Naive thymus-derived CD8-positive, alpha-beta T cell (primary cell): Measurements from ENCODE around the gene TFB1M. TPM values are rescaled to one million over a fixed set of nuclear protein-coding genes. Genes with fewer than 3 reads are reported as not detected.
"Not testable (repeated sequence)": the region's sequence is repeated elsewhere in the genome, so short reads cannot be mapped to it uniquely, and the experiment has no call there.

Experiments used
- ATAC-seq, 2 donors: fragments of 150-1000 bp; cut with Tn5 transposase in 1 of 2; sonication (Bioruptor Pico), chemical (Tn5 transposase) in 1 of 2; 1 replicate in 1 of 2; 2 replicates in 1 of 2; pipeline ENCODE4 v1.10.0; 2021; ENCODE audit warnings: mild to moderate bottlenecking in 2 of 2, moderate library complexity in 2 of 2
- POLR2A ChIA-PET: fragments of 350-600 bp; sonication (Branson Sonifier 250); formaldehyde crosslinking; loops from one replicate; lab custom pipeline; 2021; ENCODE audit warnings: antibody characterized with exemption; lab: Charles Lee
- DNase-seq, 10 donors: peaks; one replicate each; pipeline versions ENCODE4 v3.0.0 to v3.0.0-alpha.2; 2020 to 2022
- H3K27ac Mint-ChIP-seq, 10 donors: one replicate each; pipeline ENCODE4 v1.8.0; 2020 to 2022; ENCODE audit warnings: mild to moderate bottlenecking in 10 of 10, mixed read lengths in 10 of 10, moderate library complexity in 4 of 10, inconsistent platforms in 1 of 10
- H3K27me3 Mint-ChIP-seq, 5 donors: one replicate each; pipeline ENCODE4 v1.8.0; 2021 to 2022; ENCODE audit warnings: mixed read lengths in 5 of 5
- H3K36me3 Mint-ChIP-seq, 3 donors: one replicate each; pipeline ENCODE4 v1.8.0; 2020 to 2022; ENCODE audit warnings: mixed read lengths in 3 of 3, mild to moderate bottlenecking in 2 of 3, inconsistent platforms in 1 of 3
- H3K4me1 Mint-ChIP-seq, 4 donors: one replicate each; pipeline ENCODE4 v1.8.0; 2021 to 2022; ENCODE audit warnings: mixed read lengths in 4 of 4
- H3K4me3 Mint-ChIP-seq, 10 donors: one replicate each; pipeline ENCODE4 v1.8.0; 2020 to 2022; ENCODE audit warnings: mild to moderate bottlenecking in 10 of 10, mixed read lengths in 10 of 10, moderate library complexity in 6 of 10, inconsistent platforms in 1 of 10
- H3K9me3 Mint-ChIP-seq, 9 donors: one replicate each; pipeline ENCODE4 v1.8.0; 2020 to 2022; ENCODE audit warnings: mixed read lengths in 9 of 9, mild to moderate bottlenecking in 3 of 9, inconsistent platforms in 1 of 9, moderate library complexity in 1 of 9
- polyA plus RNA-seq, 3 donors: library from polyadenylated mRNA; unstranded; fragments of 300-500 nt; fragmentation: Illumina TruSeq; gene quantifications; one replicate each; pipeline ENCODE4 v1.2.3, GENCODE V29; 2021
- total RNA-seq, 8 experiments: library from RNA in 2 of 8; stranded (reverse) in 2 of 8; gene quantifications; one replicate each; pipeline ENCODE4 v1.2.3 and lab custom pipeline; 2021 to 2026

Gene TFB1M
- total and polyA plus RNA-seq, 5 experiments from 2014 or later: 12.8 to 34.7 (median 17.8) TPM

DNA sequence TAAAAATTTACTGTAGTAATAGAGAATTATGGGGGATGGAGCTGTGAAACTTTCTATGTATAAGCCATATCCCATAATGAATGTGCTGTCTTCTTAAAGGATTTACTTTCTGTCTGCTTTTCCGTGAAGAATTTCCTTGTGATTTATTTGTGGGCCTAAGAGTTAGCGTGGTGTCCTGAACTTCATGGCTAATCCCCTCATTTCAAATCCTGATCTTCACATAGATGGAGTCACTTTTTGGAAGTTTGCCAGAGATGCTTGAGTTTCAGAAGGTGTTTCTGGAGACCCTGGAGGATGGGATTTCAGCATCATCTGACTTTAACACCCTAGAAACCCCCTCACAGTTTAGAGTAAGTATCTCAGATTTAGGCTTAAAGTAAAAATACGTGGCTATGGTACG is 69.8 kb downstream of the TFB1M start:
- peaks cover 0 to 5% (median 0%) of the 10 kb centered on the region in 3 donors for H3K36me3 Mint-ChIP-seq
- DNase-seq: no peak
- H3K4me3 Mint-ChIP-seq: no peak overlapping the region
- peaks cover 0 to 13% (median 0%) of the 10 kb centered on the region in 9 donors for H3K9me3 Mint-ChIP-seq
- H3K27ac Mint-ChIP-seq: no peak overlapping the region
- POLR2A ChIA-PET: no interaction called here
- no peak for ATAC-seq
- peaks cover 0 to 2% (median 0%) of the 10 kb centered on the region in 4 donors for H3K4me1 Mint-ChIP-seq
- H3K27me3 Mint-ChIP-seq: peaks cover 0 to 1% (median 0%) of the 10 kb centered on the region in 5 donors

DNA sequence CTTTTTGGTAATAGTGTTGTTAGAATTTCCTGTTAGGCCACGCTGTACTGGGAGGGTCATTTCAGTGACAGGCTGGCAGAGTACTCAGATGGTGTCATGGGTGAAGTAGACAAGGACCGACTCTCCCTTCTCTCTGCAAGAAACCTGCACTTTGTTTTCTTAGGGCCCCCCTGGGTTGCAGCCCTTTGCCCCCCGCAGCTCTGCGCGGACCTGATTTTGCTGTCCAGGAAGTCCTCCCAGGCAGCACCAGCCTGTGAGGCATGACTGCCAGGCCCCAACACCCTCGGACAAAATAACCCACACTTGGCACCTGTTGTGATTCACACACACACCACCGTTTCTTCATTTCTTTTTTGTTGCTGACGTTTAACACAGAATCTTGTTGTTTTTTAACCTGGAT is 72.3 kb downstream of the TFB1M start:
- H3K36me3 Mint-ChIP-seq: peaks cover 0 to 5% (median 0%) of the 10 kb centered on the region in 3 donors
- peaks cover 0 to 14% (median 4%) of the 10 kb centered on the region in 5 donors for H3K27me3 Mint-ChIP-seq
- POLR2A ChIA-PET: no interaction called here
- peaks cover 0 to 26% (median 4%) of the 10 kb centered on the region in 9 donors for H3K9me3 Mint-ChIP-seq
- H3K4me3 Mint-ChIP-seq: no peak overlapping the region
- no peak overlapping the region for H3K27ac Mint-ChIP-seq
- no peaks in the 10 kb centered on the region for H3K4me1 Mint-ChIP-seq
- ATAC-seq: no peak
- DNase-seq: no peak

DNA sequence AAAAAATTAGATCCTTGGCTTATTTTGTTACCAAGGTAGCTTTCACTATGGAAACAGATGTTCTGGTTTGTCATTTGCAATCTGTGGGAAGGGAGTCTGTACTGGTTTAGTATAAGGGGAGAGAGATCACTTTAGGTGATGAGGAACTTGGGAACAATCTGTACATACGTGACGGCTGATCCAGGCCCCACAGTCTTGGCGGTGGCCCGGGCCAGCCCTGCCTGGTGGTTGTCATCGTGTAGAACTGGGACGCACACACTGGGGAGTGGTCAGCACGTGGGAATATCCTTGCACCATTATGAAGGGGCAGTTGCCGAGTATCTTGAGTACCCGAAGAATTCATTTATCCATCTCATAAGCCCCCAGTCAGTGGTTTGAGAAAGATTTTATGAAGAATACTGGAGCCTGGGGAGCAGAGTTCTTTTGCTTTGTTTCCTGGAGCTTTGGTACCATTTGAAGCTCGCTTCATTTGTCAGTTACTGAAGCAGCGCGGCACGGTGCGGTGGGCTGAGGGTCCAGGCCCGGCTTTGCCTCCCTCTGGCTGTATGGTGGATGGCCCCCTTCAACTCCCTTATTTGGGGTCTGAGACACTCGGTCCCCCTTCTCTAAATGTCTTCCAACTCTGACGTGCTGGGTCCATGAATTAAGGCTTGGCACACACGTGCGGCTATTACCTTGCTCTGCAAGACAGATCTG is 73.2 kb downstream of the TFB1M start:
- ATAC-seq: no peak
- H3K4me1 Mint-ChIP-seq: no peaks in the 10 kb centered on the region
- POLR2A ChIA-PET: no interaction called here

DNA sequence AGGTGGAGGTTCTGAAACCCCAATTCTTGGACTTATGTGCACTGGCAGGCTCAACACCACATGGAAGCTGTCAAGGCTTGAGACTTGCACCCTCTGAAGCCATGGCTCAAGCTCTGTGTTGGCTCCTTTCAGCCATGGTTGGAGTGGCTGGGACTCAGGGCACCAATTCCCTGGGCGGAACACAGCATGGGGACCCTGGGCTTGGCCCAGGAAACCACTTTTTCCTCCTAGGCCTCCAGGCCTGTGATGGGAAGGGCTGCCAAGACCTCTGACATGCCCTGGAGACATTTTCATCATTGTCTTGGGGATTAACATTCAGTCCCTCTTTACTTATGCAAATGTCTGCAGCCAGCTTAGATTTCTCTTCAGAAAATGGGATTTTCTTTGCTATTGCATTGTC is 76.7 kb downstream of the TFB1M start:
- Mint-ChIP-seq H3K27me3 (peaks cover 4 to 23% (median 10%) of the 10 kb centered on the region in 5 donors), H3K9me3 (peaks cover 0 to 26% (median 4%) of the 10 kb centered on the region in 9 donors), H3K36me3 (peaks cover 0 to 5% (median 0%) of the 10 kb centered on the region in 3 donors), H3K4me3 (no peak overlapping the region), H3K27ac (no peak overlapping the region), H3K4me1 (no peaks in the 10 kb centered on the region)
- POLR2A ChIA-PET: no interaction called here
- DNase-seq: no peak
- ATAC-seq: no peak

More for the DNA sequence above, 73.2 kb downstream of the TFB1M start:
- DNase-seq: no peak
- peaks cover 0 to 5% (median 0%) of the 10 kb centered on the region in 3 donors for H3K36me3 Mint-ChIP-seq
- peaks cover 3 to 17% (median 4%) of the 10 kb centered on the region in 5 donors for H3K27me3 Mint-ChIP-seq
- H3K27ac Mint-ChIP-seq: no peak overlapping the region
- peaks cover 0 to 26% (median 4%) of the 10 kb centered on the region in 9 donors for H3K9me3 Mint-ChIP-seq
- H3K4me3 Mint-ChIP-seq: no peak overlapping the region

DNA sequence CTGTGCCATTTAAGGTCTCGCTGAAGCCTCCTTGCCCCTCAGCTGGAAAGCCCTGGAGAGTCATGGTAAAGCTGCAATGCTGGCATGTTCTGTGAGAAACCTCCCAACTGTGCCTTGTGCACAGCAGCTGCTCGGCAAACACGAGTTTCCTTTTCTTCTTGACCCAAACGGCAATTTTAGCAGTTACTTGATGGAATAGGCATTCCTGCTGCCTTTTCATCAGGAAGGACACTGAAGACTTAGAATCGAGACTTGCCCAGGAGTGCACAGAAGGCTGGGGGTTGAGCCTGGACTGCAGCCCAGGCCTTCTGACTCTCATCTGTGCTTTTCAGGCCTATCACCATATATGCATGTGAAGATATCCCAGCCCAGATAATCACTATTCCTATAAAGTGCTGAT is 79.2 kb downstream of the TFB1M start:
- H3K27me3 Mint-ChIP-seq: peaks cover 4 to 28% (median 14%) of the 10 kb centered on the region in 5 donors
- H3K9me3 Mint-ChIP-seq: peaks cover 0 to 21% (median 7%) of the 10 kb centered on the region in 9 donors
- H3K27ac Mint-ChIP-seq: no peak overlapping the region
- POLR2A ChIA-PET: no interaction called here
- peaks cover 0 to 8% (median 0%) of the 10 kb centered on the region in 3 donors for H3K36me3 Mint-ChIP-seq
- H3K4me3 Mint-ChIP-seq: no peak overlapping the region
- DNase-seq: no peak
- ATAC-seq: no peak
- no peaks in the 10 kb centered on the region for H3K4me1 Mint-ChIP-seq

DNA sequence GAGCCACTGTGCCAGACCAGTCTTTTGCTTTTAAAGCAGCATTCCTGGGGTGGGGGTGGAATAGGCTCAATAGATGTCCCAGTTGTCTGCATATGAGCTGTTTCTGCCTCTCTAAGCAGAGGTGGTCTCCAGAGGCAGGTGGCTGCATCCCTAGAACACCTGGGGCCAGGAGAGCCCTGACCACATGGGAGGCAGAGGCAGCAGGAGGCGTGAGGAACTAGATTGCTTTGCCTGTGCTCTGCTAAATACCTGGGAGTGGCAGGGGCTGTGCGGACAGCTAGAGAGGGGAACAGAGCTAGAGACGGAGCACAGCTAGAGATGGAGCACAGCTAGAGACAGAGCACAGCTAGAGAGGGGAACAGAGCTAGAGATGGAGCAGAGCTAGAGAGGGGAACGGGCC is 79.6 kb downstream of the TFB1M start:
- peaks cover 0 to 9% (median 0%) of the 10 kb centered on the region in 3 donors for H3K36me3 Mint-ChIP-seq
- ATAC-seq (no peak), DNase-seq (no peak)
- POLR2A ChIA-PET: no interaction called here
- H3K9me3 Mint-ChIP-seq: peaks cover 0 to 22% (median 7%) of the 10 kb centered on the region in 9 donors
- no peak overlapping the region for H3K4me3 Mint-ChIP-seq
- H3K4me1 Mint-ChIP-seq: no peaks in the 10 kb centered on the region
- peaks cover 4 to 32% (median 14%) of the 10 kb centered on the region in 5 donors for H3K27me3 Mint-ChIP-seq
- peak overlapping the region in 1 of 10 donors; percentile 67 for H3K27ac Mint-ChIP-seq

DNA sequence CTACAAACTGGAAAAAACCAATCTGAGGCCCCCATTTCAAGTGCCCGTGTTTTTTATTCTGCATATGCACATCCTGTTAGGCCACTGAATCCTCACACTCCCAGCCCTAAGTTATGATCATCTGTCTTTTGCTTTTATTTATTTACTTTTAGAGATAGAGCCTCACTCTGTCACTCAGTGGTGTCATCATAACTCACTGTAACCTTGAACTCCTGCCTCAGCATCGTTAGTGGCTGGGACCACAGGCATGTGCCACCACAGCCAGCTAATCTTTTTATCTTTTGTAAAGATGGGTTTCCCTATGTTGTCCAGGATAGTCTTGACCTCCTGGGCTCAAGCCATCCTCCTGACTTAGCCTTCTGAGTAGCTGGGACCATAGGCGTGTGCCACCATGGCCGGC is 80.1 kb downstream of the TFB1M start:
- ATAC-seq (no peak), DNase-seq (no peak)
- H3K36me3 Mint-ChIP-seq: peaks cover 0 to 12% (median 0%) of the 10 kb centered on the region in 3 donors
- peaks cover 0 to 27% (median 7%) of the 10 kb centered on the region in 9 donors for H3K9me3 Mint-ChIP-seq
- POLR2A ChIA-PET: no interaction called here
- no peak overlapping the region for H3K27ac Mint-ChIP-seq
- peaks cover 4 to 37% (median 14%) of the 10 kb centered on the region in 5 donors for H3K27me3 Mint-ChIP-seq
- H3K4me1 Mint-ChIP-seq: no peaks in the 10 kb centered on the region
- no peak overlapping the region for H3K4me3 Mint-ChIP-seq

DNA sequence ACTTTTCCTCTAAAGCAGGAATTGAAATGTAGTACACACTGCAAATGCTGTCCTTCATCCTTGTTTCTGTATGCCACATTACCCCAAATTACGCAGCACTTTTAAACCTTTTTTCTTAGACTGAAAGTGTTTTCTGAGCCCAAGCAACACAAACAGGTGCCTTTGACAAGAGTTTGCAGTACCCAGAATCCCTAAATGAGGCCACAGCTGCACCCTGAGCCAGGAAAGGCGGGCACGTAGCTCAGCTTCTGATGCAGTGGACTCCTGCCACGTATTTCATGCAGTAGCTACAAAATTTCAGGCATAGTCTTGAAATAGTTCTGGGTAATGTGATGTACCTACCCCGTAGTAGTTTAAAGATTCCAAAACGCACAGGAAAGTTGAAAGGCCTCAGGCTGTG is 81.4 kb downstream of the TFB1M start:
- DNase-seq (no peak), ATAC-seq (no peak)
- H3K4me1 Mint-ChIP-seq: no peaks in the 10 kb centered on the region
- H3K4me3 Mint-ChIP-seq: no peak overlapping the region
- POLR2A ChIA-PET: no interaction called here
- peaks cover 0 to 8% (median 0%) of the 10 kb centered on the region in 3 donors for H3K36me3 Mint-ChIP-seq
- H3K27me3 Mint-ChIP-seq: peaks cover 0 to 31% (median 9%) of the 10 kb centered on the region in 5 donors
- no peak overlapping the region for H3K27ac Mint-ChIP-seq
- H3K9me3 Mint-ChIP-seq: peaks cover 0 to 13% (median 4%) of the 10 kb centered on the region in 9 donors

DNA sequence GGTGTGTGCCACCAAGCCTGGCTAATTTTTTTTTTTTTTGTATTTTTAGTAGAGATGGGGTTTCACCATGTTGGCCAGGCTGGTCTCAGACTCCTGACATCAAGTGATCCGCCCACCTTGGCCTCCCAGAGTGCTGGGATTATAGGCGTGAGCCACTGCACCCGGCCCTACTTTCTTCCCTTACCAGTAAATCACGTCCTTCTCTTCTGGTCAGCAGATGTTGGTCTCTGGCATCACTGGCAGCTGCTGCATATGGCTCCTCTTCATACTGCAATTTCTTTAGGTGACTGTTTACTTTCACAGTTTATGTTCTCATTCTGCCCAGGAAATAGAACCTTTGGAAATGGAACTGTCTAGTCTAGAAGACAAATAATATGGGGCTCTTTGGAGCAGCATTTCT is 83.3 kb downstream of the TFB1M start:
- H3K4me3 Mint-ChIP-seq, H3K36me3 Mint-ChIP-seq, H3K27ac Mint-ChIP-seq, DNase-seq, H3K4me1 Mint-ChIP-seq, POLR2A ChIA-PET, ATAC-seq: not testable (repeated sequence)
- Mint-ChIP-seq H3K9me3 (peaks cover 0 to 13% (median 4%) of the 10 kb centered on the region in 9 donors), H3K27me3 (peaks cover 0 to 43% (median 5%) of the 10 kb centered on the region in 5 donors)

DNA sequence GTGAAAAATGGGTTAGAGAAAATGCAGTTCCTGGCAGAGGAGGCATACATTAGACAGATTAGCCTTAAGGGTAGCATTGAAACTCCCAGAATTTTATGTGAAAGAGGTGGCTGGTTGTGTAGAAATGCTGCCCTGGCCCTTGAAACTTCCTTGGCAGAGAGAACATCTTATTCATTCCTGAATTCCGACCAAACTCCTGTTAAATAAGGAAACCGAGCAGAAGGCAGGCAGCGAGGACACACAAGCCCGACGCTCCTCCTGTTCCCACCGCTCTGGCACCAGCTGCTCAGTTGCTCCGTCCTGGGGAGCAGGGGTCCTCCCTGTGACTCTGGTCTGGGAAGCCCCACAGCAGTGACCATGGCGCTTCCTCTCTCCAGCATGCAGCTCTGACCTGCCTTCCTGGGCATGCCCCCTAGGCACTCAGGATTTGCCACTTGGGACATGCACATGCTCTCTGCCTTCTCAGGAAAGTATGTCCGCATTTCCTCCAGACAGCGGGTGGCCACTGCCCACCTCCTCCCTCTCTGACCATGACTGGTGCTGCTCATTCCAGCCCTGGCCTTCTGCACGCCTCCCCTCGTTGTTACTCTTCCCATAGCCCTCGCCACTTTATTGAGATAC is 85.6 kb downstream of the TFB1M start:
- POLR2A ChIA-PET: no interaction called here
- peaks cover 0 to 33% (median 2%) of the 10 kb centered on the region in 5 donors for H3K27me3 Mint-ChIP-seq
- H3K9me3 Mint-ChIP-seq: peaks cover 0 to 13% (median 4%) of the 10 kb centered on the region in 9 donors
- DNase-seq: no peak
- H3K27ac Mint-ChIP-seq: no peak overlapping the region
- no peak for ATAC-seq
- H3K36me3 Mint-ChIP-seq: peaks cover 0 to 8% (median 0%) of the 10 kb centered on the region in 3 donors
- peaks cover 0 to 11% (median 0%) of the 10 kb centered on the region in 4 donors for H3K4me1 Mint-ChIP-seq
- no peak overlapping the region for H3K4me3 Mint-ChIP-seq

DNA sequence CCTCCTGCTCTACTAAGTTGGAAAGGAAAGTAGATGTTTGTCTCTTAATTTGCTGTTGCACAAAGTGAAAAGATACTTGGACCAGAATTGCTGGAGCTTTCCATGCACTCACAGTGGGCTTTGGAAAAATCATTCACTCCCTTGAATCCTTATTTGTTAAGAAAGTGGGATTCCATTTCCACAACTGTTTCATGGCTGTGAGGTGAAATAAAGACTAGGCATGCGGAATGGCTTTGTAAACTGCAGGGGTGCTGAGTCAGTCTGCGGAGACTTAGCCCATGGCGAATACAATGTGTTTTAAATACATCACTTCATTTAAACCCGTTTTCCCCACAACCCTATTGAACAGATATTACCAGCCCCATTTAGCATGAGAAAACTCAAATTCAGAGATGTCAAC is 87.2 kb downstream of the TFB1M start:
- Mint-ChIP-seq H3K4me1 (peaks cover 0 to 12% (median 0%) of the 10 kb centered on the region in 4 donors), H3K36me3 (peaks cover 0 to 8% (median 0%) of the 10 kb centered on the region in 3 donors), H3K27me3 (peaks cover 0 to 33% (median 2%) of the 10 kb centered on the region in 5 donors), H3K9me3 (peaks cover 0 to 13% (median 4%) of the 10 kb centered on the region in 9 donors), H3K4me3 (no peak overlapping the region), H3K27ac (no peak overlapping the region)
- DNase-seq (no peak), ATAC-seq (no peak)
- POLR2A ChIA-PET: no interaction called here

DNA sequence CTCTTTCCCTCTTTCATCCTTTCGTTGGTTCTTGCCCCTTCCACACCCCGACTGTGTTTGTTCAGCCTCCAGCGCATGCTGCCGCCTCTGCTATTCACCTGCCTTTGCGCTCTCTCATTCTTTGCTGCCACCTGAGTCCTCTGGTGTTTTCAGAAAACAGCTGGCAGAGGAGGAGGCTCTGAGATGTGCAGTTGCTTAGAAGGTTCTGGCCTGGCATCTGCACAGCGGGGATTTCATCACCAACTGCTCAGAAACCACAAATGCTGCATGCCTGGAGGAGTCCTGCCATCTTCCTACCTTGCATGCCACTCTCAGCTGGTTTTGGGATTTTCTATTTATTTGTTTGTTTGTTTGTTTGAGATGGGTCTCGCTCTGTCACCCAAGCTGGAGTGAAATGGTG is 89.7 kb downstream of the TFB1M start:
- H3K36me3 Mint-ChIP-seq: peaks cover 0 to 3% (median 0%) of the 10 kb centered on the region in 3 donors
- H3K4me3 Mint-ChIP-seq: no peak overlapping the region
- H3K27me3 Mint-ChIP-seq: peaks cover 0 to 29% (median 2%) of the 10 kb centered on the region in 5 donors
- no peak for ATAC-seq
- peak overlapping the region in 2 of 10 donors; percentile 36 for H3K27ac Mint-ChIP-seq
- H3K4me1 Mint-ChIP-seq: peaks cover 0 to 12% (median 0%) of the 10 kb centered on the region in 4 donors
- POLR2A ChIA-PET: no interaction called here
- H3K9me3 Mint-ChIP-seq: peaks cover 0 to 4% (median 0%) of the 10 kb centered on the region in 9 donors
- DNase-seq: no peak
